Calu3 (cell line): ENCODE measurements around the gene EEPD1. TPM values are rescaled to one million over a fixed set of nuclear protein-coding genes. Genes with fewer than 3 reads are reported as not detected.

Source experiments
- BruUV-seq: library from RNA; stranded (reverse); fragments of 400-500 nt; replicated peaks from 2 replicates; lab custom pipeline; 2021; lab: Mats Ljungman, UMichigan
- CTCF ChIA-PET: fragments of 300-600 bp; sonication (Branson Sonifier 250); formaldehyde crosslinking; loops from one replicate; lab custom pipeline; 2022; ENCODE audit warnings: antibody characterized with exemption; lab: Charles Lee
- DNase-seq: peaks from one replicate; pipeline ENCODE4 v3.0.0; 2022
- H3K27ac Mint-ChIP-seq: one replicate; pipeline ENCODE4 v1.8.0; 2022; ENCODE audit warnings: mixed read lengths; ENCODE audit not compliant: unreplicated experiment
- H3K27me3 Mint-ChIP-seq: one replicate; pipeline ENCODE4 v1.8.0; 2022; ENCODE audit warnings: mixed read lengths; ENCODE audit not compliant: unreplicated experiment
- H3K36me3 Mint-ChIP-seq: one replicate; pipeline ENCODE4 v1.8.0; 2022; ENCODE audit warnings: mild to moderate bottlenecking, moderate library complexity, mixed read lengths; ENCODE audit not compliant: insufficient read depth, unreplicated experiment
- H3K4me1 Mint-ChIP-seq: one replicate; pipeline ENCODE4 v1.8.0; 2022; ENCODE audit warnings: mild to moderate bottlenecking, low read depth, mixed read lengths; ENCODE audit not compliant: unreplicated experiment
- H3K4me3 Mint-ChIP-seq: one replicate; pipeline ENCODE4 v1.8.0; 2022; ENCODE audit warnings: mild to moderate bottlenecking, low read depth, moderate library complexity, mixed read lengths; ENCODE audit not compliant: unreplicated experiment
- H3K9me3 Mint-ChIP-seq: one replicate; pipeline ENCODE4 v1.8.0; 2022; ENCODE audit warnings: low read depth, mixed read lengths; ENCODE audit not compliant: unreplicated experiment
- CTCF ChIP-seq: fragments of 200-600 bp; IDR thresholded peaks from one replicate; pipeline ENCODE4 v1.8.0; 2022; ENCODE audit warnings: antibody characterized with exemption; ENCODE audit not compliant: unreplicated experiment
- intact Hi-C: fragments of 100-400 bp; cut with micrococcal nuclease; formaldehyde crosslinking; loops from one replicate; pipeline ENCODE4 v1.10.0; 2022; ENCODE audit not compliant: unreplicated experiment
- total RNA-seq: library from RNA; stranded (reverse); gene quantifications from 2 replicates; pipeline ENCODE4 v1.2.3, GENCODE V29; 2022

The EEPD1 gene
- total RNA-seq, 1 experiment from 2014 or later = 48.8 TPM

DNA sequence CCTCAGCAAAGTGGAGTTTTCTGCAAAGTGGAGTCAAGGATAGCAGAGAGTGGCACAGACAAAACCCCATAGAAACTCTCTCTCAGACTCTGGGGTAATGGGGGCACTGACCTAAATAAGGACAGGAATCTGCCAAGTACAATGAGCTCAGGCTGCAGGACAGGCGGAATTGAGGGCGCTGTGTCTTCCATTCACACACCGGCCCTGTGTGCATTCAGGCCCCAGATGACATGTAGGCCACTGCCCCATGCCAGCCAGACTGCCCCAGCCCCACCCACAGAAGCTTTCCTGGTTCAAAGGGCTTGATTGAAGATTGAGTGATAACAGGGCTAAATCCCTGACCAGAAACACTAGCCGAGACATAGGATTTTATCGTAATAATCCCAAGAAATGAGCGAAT lies 52.7 kb downstream of the EEPD1 start:
- peaks cover 9% of the 10 kb centered on the region for H3K36me3 Mint-ChIP-seq
- intact Hi-C loops = loop anchor here (5.0 kb wide), 1 partner anchor 86 kb away; no protein-coding TSS in a partner anchor

DNA sequence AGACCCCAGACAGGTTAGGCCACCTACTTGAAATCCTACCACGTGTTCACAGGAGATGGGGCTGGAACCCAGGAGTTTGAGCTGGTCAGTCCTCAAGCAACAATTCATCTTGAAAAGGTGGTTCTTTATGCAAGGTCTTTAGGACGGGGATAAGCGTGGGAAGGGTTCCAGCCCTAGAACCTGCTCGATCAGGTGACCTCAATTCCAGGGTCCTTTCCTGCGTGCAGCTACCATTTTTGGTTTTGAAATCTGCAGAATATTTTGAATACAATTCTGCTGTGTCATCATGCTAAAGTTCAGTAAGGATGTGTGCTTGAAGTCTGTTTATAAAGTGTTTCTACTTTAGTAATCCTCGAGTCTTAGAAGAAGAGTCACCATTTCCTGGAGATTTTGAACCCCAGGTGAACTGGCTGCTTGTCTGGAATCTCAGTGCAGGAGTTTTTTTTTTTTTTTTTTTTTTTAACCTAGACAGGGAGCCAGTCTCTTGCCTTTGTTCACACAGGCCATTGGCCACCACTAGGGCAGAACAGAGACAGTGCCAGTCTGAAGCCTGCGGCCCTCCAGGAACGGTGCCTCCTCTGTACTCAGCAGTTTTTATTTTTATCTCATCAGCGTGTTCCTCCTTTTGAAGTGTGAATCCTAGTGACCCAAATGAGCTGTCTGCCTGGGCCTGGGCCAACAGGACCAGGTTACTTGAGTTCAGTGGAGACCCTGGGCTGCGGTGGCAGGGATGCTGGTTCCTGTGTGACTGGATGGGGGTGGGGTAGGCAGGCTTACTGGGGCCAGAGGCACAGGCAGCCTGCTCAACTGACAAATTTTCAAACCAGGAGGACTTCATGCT lies 54.6 kb downstream of the EEPD1 start:
- H3K4me3 Mint-ChIP-seq = peak overlapping the region; percentile 6
- H3K9me3 Mint-ChIP-seq = no peaks in the 10 kb centered on the region
- TF ChIP-seq CTCF = no peak
- BruUV-seq = no TSS peak
- peaks cover 63% of the 10 kb centered on the region for H3K4me1 Mint-ChIP-seq
- peaks cover 14% of the 10 kb centered on the region for H3K36me3 Mint-ChIP-seq
- DNase-seq = peak; percentile 31
- H3K27ac Mint-ChIP-seq = peak overlapping the region; percentile 72
- CTCF ChIA-PET = interaction anchor here (0.6 to 1.6 kb wide), 10 partner anchors 9 to 637 kb away, joined by 3 to 12 read pairs (median 4); no protein-coding TSS in a partner anchor
- no peaks in the 10 kb centered on the region for H3K27me3 Mint-ChIP-seq
- intact Hi-C loops = loop anchor here (5.0 kb wide), 1 partner anchor 85 kb away; no protein-coding TSS in a partner anchor

More for the DNA sequence above, 52.7 kb downstream of the EEPD1 start:
- TF ChIP-seq CTCF = no peak
- DNase-seq = no peak
- Mint-ChIP-seq H3K9me3 (no peaks in the 10 kb centered on the region), H3K27me3 (no peaks in the 10 kb centered on the region), H3K4me1 (peaks cover 71% of the 10 kb centered on the region), H3K27ac (no peak overlapping the region), H3K4me3 (no peak overlapping the region)
- BruUV-seq = no TSS peak
- CTCF ChIA-PET = interaction anchor here (0.6 to 1.6 kb wide), 2 partner anchors 25 to 94 kb away, joined by 3 to 4 read pairs; no protein-coding TSS in a partner anchor

GRCh38 chr7:36208426-36208825 lies 55.4 kb downstream of the EEPD1 start:
- Mint-ChIP-seq H3K4me1 (peaks cover 63% of the 10 kb centered on the region), H3K27me3 (no peaks in the 10 kb centered on the region), H3K9me3 (no peaks in the 10 kb centered on the region), H3K27ac (peak overlapping the region; percentile 72), H3K36me3 (peaks cover 14% of the 10 kb centered on the region), H3K4me3 (no peak overlapping the region)
- DNase-seq = no peak
- no peak for TF ChIP-seq CTCF
- CTCF ChIA-PET = interaction anchor here (0.7 kb wide), 1 partner anchor 413 kb away, joined by 5 read pairs; no protein-coding TSS in a partner anchor
- BruUV-seq = no TSS peak
- intact Hi-C loops = loop anchor here (5.0 kb wide), 1 partner anchor 84 kb away; no protein-coding TSS in a partner anchor

- no peak overlapping the region for H3K4me3 Mint-ChIP-seq
- H3K27ac Mint-ChIP-seq = no peak overlapping the region
- no peaks in the 10 kb centered on the region for H3K9me3 Mint-ChIP-seq
- intact Hi-C loops = loop anchor here (5.0 kb wide), 1 partner anchor 83 kb away; no protein-coding TSS in a partner anchor
- no peak for TF ChIP-seq CTCF
- CTCF ChIA-PET = no interaction called here
- BruUV-seq = no TSS peak
- DNase-seq = no peak
- peaks cover 63% of the 10 kb centered on the region for H3K4me1 Mint-ChIP-seq
- peaks cover 14% of the 10 kb centered on the region for H3K36me3 Mint-ChIP-seq
- H3K27me3 Mint-ChIP-seq = no peaks in the 10 kb centered on the region
These were observed 56.2 kb downstream of the EEPD1 start for GRCh38 chr7:36208997-36209813.
